T-cell (primary cell): ENCODE data around the gene SUMO4. TPM values are rescaled to one million over a fixed set of nuclear protein-coding genes. Genes with fewer than 3 reads are reported as not detected.
A peak's percentile ranks its signal among the peaks of the same experiment; 100 is the strongest.

Experiments
- ATAC-seq, 4 experiments: fragments of 200-7000 bp in 3 of 4; fragments of 150-1000 bp in 1 of 4; cut with Tn5 transposase; replicated peaks in 1 of 4; 1 replicate in 3 of 4; 2 replicates in 1 of 4; pipeline ENCODE4 v1.10.0; 2021; ENCODE audit warnings: moderate library complexity in 3 of 4, mild to moderate bottlenecking in 2 of 4, moderate number of reproducible peaks in 1 of 4
- CTCF ChIA-PET, 2 donors: fragments of 300-600 bp; sonication (Branson Sonifier 250); formaldehyde crosslinking; loops; one replicate each; lab custom pipeline; 2022; ENCODE audit warnings: antibody characterized with exemption in 2 of 2; lab: Charles Lee
- POLR2A ChIA-PET, 2 donors: fragments of 300-600 bp; sonication (Branson Sonifier 250); formaldehyde crosslinking; loops; one replicate each; lab custom pipeline; 2022; ENCODE audit warnings: antibody characterized with exemption in 2 of 2; lab: Charles Lee
- DNase-seq, 35 experiments: peaks; one replicate each; pipeline versions ENCODE4 v3.0.0 to v3.0.0-alpha.2; 2013 to 2023
- H3K27ac ChIP-seq: one replicate; pipeline ENCODE4 v1.5.1; 2013; ENCODE audit warnings: low read length
- H3K27me3 ChIP-seq, 2 experiments: replicated peaks in 1 of 2; 1 replicate in 1 of 2; 2 replicates in 1 of 2; pipeline versions ENCODE4 v1.6.1 to v1.7.0; 2013; ENCODE audit warnings: low read length in 1 of 2, mixed read lengths in 1 of 2; ENCODE audit not compliant: control insufficient read depth in 2 of 2, insufficient read depth in 2 of 2; ENCODE audit errors: extremely low read depth in 1 of 2
- H3K36me3 ChIP-seq, 2 donors: 1 replicate in 1 of 2; 2 replicates in 1 of 2; pipeline versions ENCODE4 v1.6.1 to v1.7.0; 2013; ENCODE audit warnings: low read length in 1 of 2; ENCODE audit not compliant: control insufficient read depth in 2 of 2, insufficient read depth in 1 of 2; ENCODE audit errors: extremely low read depth in 1 of 2
- H3K4me1 ChIP-seq, 2 experiments: 1 replicate in 1 of 2; 2 replicates in 1 of 2; pipeline versions ENCODE4 v1.6.1 to v1.7.0; 2013; ENCODE audit warnings: low read length in 2 of 2, mixed read lengths in 1 of 2; ENCODE audit not compliant: insufficient read depth in 2 of 2, control insufficient read depth in 1 of 2; ENCODE audit errors: extremely low read depth in 1 of 2
- H3K4me3 ChIP-seq, 2 donors: 1 replicate in 1 of 2; 2 replicates in 1 of 2; pipeline versions ENCODE4 v1.5.1 to v1.7.0; 2013; ENCODE audit warnings: mild to moderate bottlenecking in 2 of 2, low read length in 1 of 2, moderate library complexity in 1 of 2; ENCODE audit not compliant: control insufficient read depth in 1 of 2; ENCODE audit errors: extremely low read depth in 1 of 2
- H3K9me3 ChIP-seq: 2 replicates; pipeline ENCODE4 v1.7.0; 2013
- H3K27ac Mint-ChIP-seq, 2 donors: one replicate each; pipeline ENCODE4 v1.8.0; 2020 to 2021; ENCODE audit warnings: mild to moderate bottlenecking in 2 of 2, mixed read lengths in 2 of 2
- H3K27me3 Mint-ChIP-seq, 2 donors: one replicate each; pipeline ENCODE4 v1.8.0; 2021 to 2022; ENCODE audit warnings: mixed read lengths in 2 of 2
- H3K36me3 Mint-ChIP-seq: one replicate; pipeline ENCODE4 v1.8.0; 2021; ENCODE audit warnings: mixed read lengths
- H3K4me1 Mint-ChIP-seq, 3 donors: one replicate each; pipeline ENCODE4 v1.8.0; 2020 to 2022; ENCODE audit warnings: mixed read lengths in 3 of 3, mild to moderate bottlenecking in 1 of 3
- H3K4me3 Mint-ChIP-seq, 3 donors: one replicate each; pipeline ENCODE4 v1.8.0; 2020 to 2022; ENCODE audit warnings: mild to moderate bottlenecking in 3 of 3, mixed read lengths in 3 of 3, moderate library complexity in 3 of 3
- H3K9me3 Mint-ChIP-seq, 3 donors: one replicate each; pipeline ENCODE4 v1.8.0; 2020 to 2022; ENCODE audit warnings: mixed read lengths in 3 of 3
- WGBS: methylation state at CpG from one replicate; pipeline ENCODE4 v1.1.5; 2013; ENCODE audit warnings: missing lambda C conversion rate; ENCODE audit not compliant: insufficient coverage; 5-methylcytosine and 5-hydroxymethylcytosine counted together
- total RNA-seq, 35 experiments: library from RNA in 6 of 35; stranded (reverse) in 6 of 35; fragments of 120-200 nt in 1 of 35; gene quantifications; one replicate each; pipeline versions ENCODE4 v1.2.1 to v1.2.4 and lab custom pipeline; 2013 to 2026

Gene SUMO4
- total RNA-seq, 5 donors from 2014 or later (not counting 1 experiment from before 2014, with no cell fraction given): 5.7 to 11.4 (median 8.5) TPM

DNA sequence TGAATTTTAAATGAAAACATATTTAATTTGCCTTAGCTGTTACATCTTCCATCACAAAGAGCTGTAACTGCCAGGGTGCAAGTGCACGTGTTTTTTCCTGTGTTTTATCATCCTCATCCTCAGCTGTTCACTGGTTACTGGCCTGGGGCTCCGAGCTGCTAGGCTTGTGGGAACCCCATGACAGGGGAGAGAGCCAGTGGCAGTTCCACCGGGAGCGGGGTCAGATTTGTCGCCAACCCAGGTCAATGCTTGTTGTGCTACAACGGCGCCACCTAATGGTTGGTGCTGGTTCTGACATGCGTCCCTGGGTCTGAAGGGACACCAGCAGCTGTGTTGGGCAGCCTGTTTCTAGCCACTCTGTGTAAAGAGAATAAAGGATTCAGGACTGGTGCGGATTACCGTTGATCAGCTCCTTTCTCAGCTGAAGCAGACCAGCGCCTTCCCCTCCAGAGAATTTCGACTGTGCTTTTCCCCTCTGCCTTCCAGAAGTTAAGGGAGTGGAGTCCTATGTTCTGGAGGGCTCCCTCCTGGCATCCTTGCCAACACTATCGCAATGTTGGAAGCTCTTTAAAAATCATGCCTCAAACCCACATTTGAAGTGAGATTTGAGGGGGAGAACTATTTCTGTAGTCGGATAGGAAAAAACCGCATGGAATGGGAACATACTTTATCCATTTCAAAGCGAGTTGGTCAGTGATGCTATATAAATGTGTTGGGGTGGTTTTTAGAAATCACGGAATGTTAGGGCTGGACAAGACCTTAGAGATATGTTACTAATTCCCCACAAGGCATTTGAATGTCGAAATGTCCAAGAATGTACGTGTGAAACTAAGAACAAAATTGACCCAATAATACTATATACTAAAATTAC is 32.1 kb downstream of the SUMO4 start:
- 0% methylated on average over 8 of the region's 19 CpGs for WGBS

DNA sequence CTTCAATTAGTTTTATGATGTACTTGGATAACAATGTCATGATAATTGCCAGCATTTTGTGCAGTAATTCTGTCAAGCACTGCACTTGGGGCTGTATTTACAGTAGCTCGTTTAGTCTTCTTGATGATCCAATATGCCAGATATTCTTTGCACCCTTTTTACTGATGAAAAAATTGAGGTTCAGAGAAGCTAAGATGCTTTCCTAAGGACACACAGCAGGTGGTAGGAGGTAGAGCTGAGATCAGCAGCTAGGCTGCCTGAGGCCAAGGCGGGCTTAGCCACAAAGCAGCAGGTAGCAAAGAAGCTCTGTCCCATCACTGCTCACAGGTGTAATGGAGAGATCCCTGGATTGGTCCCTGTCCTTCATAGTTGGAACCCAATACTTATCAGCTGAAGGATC is 33.3 kb downstream of the SUMO4 start:
- ChIA-PET POLR2A (no interaction called here), CTCF (interaction anchor here (0.5 to 5.1 kb wide), 17 partner anchors 17 to 855 kb away, joined by 3 to 38 read pairs (median 3); no protein-coding TSS in a partner anchor)
- Mint-ChIP-seq H3K4me3 (no peak overlapping the region), H3K9me3 (no peaks in the 10 kb centered on the region), H3K27me3 (no peaks in the 10 kb centered on the region), H3K27ac (no peak overlapping the region), H3K4me1 (peaks cover 7 to 17% (median 11%) of the 10 kb centered on the region in 3 donors), H3K36me3 (no peaks in the 10 kb centered on the region)
- DNase-seq: no peak
- Histone ChIP-seq H3K27me3 (no peaks in the 10 kb centered on the region), H3K4me1 (peaks cover 6 to 9% of the 10 kb centered on the region in 2 experiments), H3K4me3 (no peak overlapping the region), H3K27ac (no peak overlapping the region), H3K9me3 (no peaks in the 10 kb centered on the region), H3K36me3 (no peaks in the 10 kb centered on the region)
- no peak for ATAC-seq
- WGBS: 100% methylated on average over 1 of the region's 2 CpGs

More for the DNA sequence above, 32.1 kb downstream of the SUMO4 start:
- peaks cover under 1 to 6% (median 5%) of the 10 kb centered on the region in 3 donors for H3K4me1 Mint-ChIP-seq
- H3K4me3 Mint-ChIP-seq: peak overlapping the region in 2 of 3 donors; percentile 54 to 67
- CTCF ChIA-PET: interaction anchor here (0.6 to 5.1 kb wide), 57 partner anchors 10 to 898 kb away, joined by 3 to 38 read pairs (median 4); no protein-coding TSS in a partner anchor
- H3K9me3 Mint-ChIP-seq: no peaks in the 10 kb centered on the region
- peak; percentile 86 to 94 (median 91) for ATAC-seq
- peak overlapping the region; percentile 78 to 84 for H3K27ac Mint-ChIP-seq
- H3K27ac ChIP-seq: no peak overlapping the region
- H3K4me1 ChIP-seq: peaks cover 6 to 9% of the 10 kb centered on the region in 2 experiments
- DNase-seq: peak; percentile 54 to 92 (median 79)
- H3K9me3 ChIP-seq: no peaks in the 10 kb centered on the region
- no peaks in the 10 kb centered on the region for H3K27me3 Mint-ChIP-seq
- H3K27me3 ChIP-seq: no peaks in the 10 kb centered on the region
- no peaks in the 10 kb centered on the region for H3K36me3 Mint-ChIP-seq
- no peaks in the 10 kb centered on the region for H3K36me3 ChIP-seq
- POLR2A ChIA-PET: interaction anchor here (0.6 to 0.9 kb wide), 4 partner anchors 63 to 401 kb away, joined by 3 to 4 read pairs (median 4); no protein-coding TSS in a partner anchor
- peak overlapping the region; percentile 7 to 32 for H3K4me3 ChIP-seq

DNA sequence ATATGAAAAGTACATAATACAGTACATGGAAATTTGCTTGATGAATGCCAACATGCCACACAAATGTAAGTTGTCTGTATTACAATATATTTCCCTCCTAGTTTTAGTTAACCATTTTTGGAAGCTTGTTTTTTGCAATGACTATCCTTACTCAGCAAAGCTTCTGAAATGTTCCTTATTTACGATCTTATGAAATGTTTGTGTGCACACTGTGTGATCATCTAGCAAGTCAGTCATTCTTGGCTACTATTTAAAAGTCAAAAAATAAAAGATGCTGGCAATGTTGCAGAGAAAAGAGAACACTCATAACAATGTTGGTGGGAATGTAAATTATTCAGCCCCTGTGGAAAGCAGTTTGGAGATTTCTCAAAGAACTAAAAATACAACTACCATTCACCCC is 33.8 kb downstream of the SUMO4 start:
- DNase-seq: no peak
- H3K27me3 ChIP-seq: no peaks in the 10 kb centered on the region
- H3K27ac ChIP-seq: no peak overlapping the region
- no CpG with 5 or more reads among the region's 1 CpG for WGBS
- H3K36me3 ChIP-seq: no peaks in the 10 kb centered on the region
- CTCF ChIA-PET: interaction anchor here (0.5 to 5.1 kb wide), 15 partner anchors 17 to 856 kb away, joined by 3 to 38 read pairs (median 3); no protein-coding TSS in a partner anchor
- no peak overlapping the region for H3K4me3 ChIP-seq
- H3K4me1 ChIP-seq: peaks cover 6 to 9% of the 10 kb centered on the region in 2 experiments
- ATAC-seq: no peak
- no peak overlapping the region for H3K4me3 Mint-ChIP-seq
- H3K9me3 Mint-ChIP-seq: no peaks in the 10 kb centered on the region
- H3K27me3 Mint-ChIP-seq: no peaks in the 10 kb centered on the region
- no peaks in the 10 kb centered on the region for H3K36me3 Mint-ChIP-seq
- POLR2A ChIA-PET: no interaction called here
- H3K9me3 ChIP-seq: no peaks in the 10 kb centered on the region
- peaks cover 10 to 20% (median 11%) of the 10 kb centered on the region in 3 donors for H3K4me1 Mint-ChIP-seq
- H3K27ac Mint-ChIP-seq: no peak overlapping the region

- Mint-ChIP-seq H3K27ac (no peak overlapping the region), H3K4me3 (no peak overlapping the region), H3K36me3 (no peaks in the 10 kb centered on the region), H3K9me3 (no peaks in the 10 kb centered on the region), H3K4me1 (peaks cover 11 to 25% (median 15%) of the 10 kb centered on the region in 3 donors), H3K27me3 (no peaks in the 10 kb centered on the region)
- Histone ChIP-seq H3K9me3 (no peaks in the 10 kb centered on the region), H3K4me3 (no peak overlapping the region), H3K27me3 (no peaks in the 10 kb centered on the region), H3K36me3 (no peaks in the 10 kb centered on the region), H3K4me1 (peaks cover 6 to 9% of the 10 kb centered on the region in 2 experiments), H3K27ac (no peak overlapping the region)
- ChIA-PET CTCF (interaction anchor here (0.6 to 5.1 kb wide), 3 partner anchors 354 to 407 kb away, joined by 3 to 37 read pairs (median 4); no protein-coding TSS in a partner anchor), POLR2A (no interaction called here)
- ATAC-seq (no peak), DNase-seq (no peak)
- 96% methylated on average over 11 of the region's 13 CpGs for whole genome bisulfite sequencing
Observed at GRCh38 chr6:149435919-149436586, 36.0 kb downstream of the SUMO4 start.

- Mint-ChIP-seq H3K36me3 (no peaks in the 10 kb centered on the region), H3K9me3 (no peaks in the 10 kb centered on the region), H3K4me3 (no peak overlapping the region), H3K27ac (no peak overlapping the region), H3K27me3 (no peaks in the 10 kb centered on the region), H3K4me1 (peaks cover 11 to 25% (median 15%) of the 10 kb centered on the region in 3 donors)
- CTCF ChIA-PET: interaction anchor here in 1 of 2 donors (1.1 kb wide), 1 partner anchor 408 kb away, joined by 3 read pairs; no protein-coding TSS in a partner anchor
- no peaks in the 10 kb centered on the region for H3K27me3 ChIP-seq
- ATAC-seq (no peak), DNase-seq (no peak)
- H3K4me1 ChIP-seq: peaks cover 5 to 6% of the 10 kb centered on the region in 2 experiments
- no peaks in the 10 kb centered on the region for H3K9me3 ChIP-seq
- H3K27ac ChIP-seq: no peak overlapping the region
- no peak overlapping the region for H3K4me3 ChIP-seq
- no peaks in the 10 kb centered on the region for H3K36me3 ChIP-seq
- 91% methylated on average over 12 of the region's 12 CpGs for WGBS
- POLR2A ChIA-PET: no interaction called here
Observed at GRCh38 chr6:149436647-149437046, 36.6 kb downstream of the SUMO4 start.

DNA sequence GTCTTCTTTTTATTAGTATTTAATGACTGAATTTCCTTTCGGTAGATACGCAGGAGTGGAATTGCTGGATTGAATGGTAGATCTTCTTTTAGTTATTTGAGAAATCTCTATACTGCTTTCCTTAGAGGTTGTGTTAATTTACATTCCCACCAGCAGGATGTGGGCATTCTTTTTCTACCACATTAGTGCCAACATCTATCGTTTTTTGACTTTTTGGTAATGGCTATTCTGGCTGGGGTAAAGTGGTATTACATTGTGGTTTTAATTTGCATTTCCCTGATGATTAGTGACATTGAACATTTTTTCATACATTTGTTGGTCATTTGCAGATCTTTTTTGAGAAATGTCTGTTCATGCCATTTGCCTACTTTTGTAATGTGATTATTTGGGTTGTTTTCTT is 37.1 kb downstream of the SUMO4 start:
- Histone ChIP-seq H3K27me3 (no peaks in the 10 kb centered on the region), H3K36me3 (no peaks in the 10 kb centered on the region), H3K4me3 (no peak overlapping the region), H3K4me1 (peaks cover under 1% of the 10 kb centered on the region in 2 experiments), H3K27ac (no peak overlapping the region), H3K9me3 (no peaks in the 10 kb centered on the region)
- Mint-ChIP-seq H3K4me1 (peaks cover 7 to 21% (median 15%) of the 10 kb centered on the region in 3 donors), H3K36me3 (no peaks in the 10 kb centered on the region), H3K27ac (no peak overlapping the region), H3K4me3 (no peak overlapping the region), H3K27me3 (no peaks in the 10 kb centered on the region), H3K9me3 (no peaks in the 10 kb centered on the region)
- ATAC-seq (no peak), DNase-seq (no peak)
- POLR2A ChIA-PET: no interaction called here
- WGBS: no CpG with 5 or more reads among the region's 3 CpGs
- CTCF ChIA-PET: no interaction called here
